Esophagus squamous epithelium (tissue), 5 donors: ENCODE data around the gene LNPK. TPM values are rescaled to one million over a fixed set of nuclear protein-coding genes. Genes with fewer than 3 reads are reported as not detected.
"Not testable (repeated sequence)": the region's sequence is repeated elsewhere in the genome, so short reads cannot be mapped to it uniquely, and the experiment has no call there.

Source experiments
- DNase-seq: peaks from one replicate; lab custom pipeline; 2025; lab: John Stamatoyannopoulos, UW
- H3K27ac ChIP-seq, 4 donors: fragments of 200-600 bp; sonication (generic); one replicate each; pipeline ENCODE4 v1.5.1; 2016 to 2019; ENCODE audit warnings: mild to moderate bottlenecking in 1 of 4
- H3K27me3 ChIP-seq, 4 donors: fragments of 200-600 bp; sonication (generic); 1 replicate in 3 of 4; 2 replicates in 1 of 4; pipeline versions ENCODE4 v1.5.1 to v1.6.0; 2017 to 2021; ENCODE audit warnings: antibody characterized with exemption in 1 of 4
- H3K36me3 ChIP-seq, 3 donors: fragments of 200-600 bp; sonication (generic); one replicate each; pipeline ENCODE4 v1.5.1; 2016 to 2019
- H3K4me1 ChIP-seq, 3 donors: fragments of 200-600 bp; sonication (generic); one replicate each; pipeline ENCODE4 v1.5.1; 2017 to 2019
- H3K4me3 ChIP-seq, 4 donors: fragments of 200-600 bp; sonication (generic); 1 replicate in 3 of 4; 2 replicates in 1 of 4; pipeline ENCODE4 v1.5.1; 2016 to 2019; ENCODE audit warnings: mild to moderate bottlenecking in 2 of 4, moderate library complexity in 1 of 4
- H3K9me3 ChIP-seq, 3 donors: fragments of 200-600 bp; sonication (generic); one replicate each; pipeline ENCODE4 v1.5.1; 2016 to 2019
- CTCF ChIP-seq, 6 experiments: fragments of 450-650 bp in 4 of 6; fragments of 200-600 bp in 2 of 6; sonication (generic) in 2 of 6; IDR thresholded peaks; one replicate each; pipeline ENCODE4 v1.5.1; 2016 to 2019; ENCODE audit warnings: antibody characterized with exemption in 6 of 6, mild to moderate bottlenecking in 4 of 6, moderate library complexity in 4 of 6
- POLR2A ChIP-seq, 4 donors: fragments of 450-650 bp; IDR thresholded peaks; one replicate each; pipeline ENCODE4 v1.6.1; 2017; ENCODE audit warnings: antibody characterized with exemption in 4 of 4, mild to moderate bottlenecking in 4 of 4, moderate library complexity in 3 of 4
- WGBS, 2 donors: methylation state at CpG; one replicate each; pipeline ENCODE4 v1.1.5; 2018; 5-methylcytosine and 5-hydroxymethylcytosine counted together
- intact Hi-C: fragments of 100-400 bp; cut with DNase I; formaldehyde crosslinking; loops from one replicate; pipeline ENCODE4 v1.15.0; 2022
- total RNA-seq, 4 donors: library from RNA; depleted of rRNA; stranded (reverse); fragments of >200 nt; gene quantifications; one replicate each; pipeline ENCODE4 v1.1.0, GENCODE V29; 2016
- donor health status: DM: yes; HTN: yes; CAD: no.

The LNPK gene
- total RNA-seq, 4 donors from 2014 or later, result 16.3 to 23.5 (median 19.6) TPM

- intact Hi-C loops, result no loop called here
- H3K27me3 ChIP-seq, result no peaks in the 10 kb centered on the region
- no peaks in the 10 kb centered on the region for H3K4me1 ChIP-seq
- TF ChIP-seq POLR2A (IDR thresholded peaks at IDR 0.05), result no peak
- TF ChIP-seq CTCF (IDR thresholded peaks at IDR 0.05), result no peak
- no peak overlapping the region for H3K4me3 ChIP-seq
- peaks cover 0 to 84% (median 0%) of the 10 kb centered on the region in 3 donors for H3K36me3 ChIP-seq
- H3K9me3 ChIP-seq, result no peaks in the 10 kb centered on the region
- no peak for DNase-seq
- 98% methylated on average over 2 of the region's 2 CpGs for WGBS, 2 donors
- no peak overlapping the region for H3K27ac ChIP-seq
These were observed 25.5 kb downstream of the LNPK start for GRCh38 chr2:175976391-175977157.

- Histone ChIP-seq H3K27ac (no peak overlapping the region), H3K4me3 (no peak overlapping the region), H3K27me3 (no peaks in the 10 kb centered on the region), H3K9me3 (no peaks in the 10 kb centered on the region), H3K4me1 (no peaks in the 10 kb centered on the region), H3K36me3 (peaks cover 0 to 54% (median 0%) of the 10 kb centered on the region in 3 donors)
- TF ChIP-seq CTCF (IDR thresholded peaks at IDR 0.05) (no peak), POLR2A (IDR thresholded peaks at IDR 0.05) (no peak)
- intact Hi-C loops, result no loop called here
- 87 to 100% methylated on average over 1 of the region's 1 CpG for WGBS, 2 donors
- no peak for DNase-seq
These were observed 28.7 kb downstream of the LNPK start for GRCh38 chr2:175973373-175973772.

DNA sequence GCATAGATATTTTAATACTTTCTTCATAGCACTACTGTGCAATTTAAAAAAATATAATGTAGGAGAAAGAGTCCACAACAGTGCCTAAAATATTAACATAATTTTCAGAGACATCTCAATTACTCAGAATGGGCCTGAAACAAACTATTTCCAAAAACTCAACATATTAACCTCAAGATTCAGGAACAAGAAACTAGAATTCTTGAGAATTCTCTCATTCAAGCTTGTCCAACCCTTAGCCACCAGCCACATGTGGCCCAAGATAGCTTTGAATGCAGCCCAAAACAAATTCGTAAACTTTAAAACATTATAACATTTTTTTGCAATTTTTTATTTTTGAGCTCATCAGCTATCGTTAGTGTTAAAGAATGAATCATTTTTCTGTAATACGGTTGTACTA, 35.2 kb downstream of the LNPK start:
- Histone ChIP-seq H3K27me3 (no peaks in the 10 kb centered on the region), H3K27ac (no peak overlapping the region), H3K9me3 (no peaks in the 10 kb centered on the region), H3K36me3 (peaks cover 0 to 24% (median 0%) of the 10 kb centered on the region in 3 donors), H3K4me1 (no peaks in the 10 kb centered on the region), H3K4me3 (no peak overlapping the region)
- TF ChIP-seq CTCF (IDR thresholded peaks at IDR 0.05) (no peak), POLR2A (IDR thresholded peaks at IDR 0.05) (no peak)
- DNase-seq, result no peak
- 93 to 94% methylated on average over 3 of the region's 3 CpGs for WGBS, 2 donors
- intact Hi-C loops, result no loop called here

DNA sequence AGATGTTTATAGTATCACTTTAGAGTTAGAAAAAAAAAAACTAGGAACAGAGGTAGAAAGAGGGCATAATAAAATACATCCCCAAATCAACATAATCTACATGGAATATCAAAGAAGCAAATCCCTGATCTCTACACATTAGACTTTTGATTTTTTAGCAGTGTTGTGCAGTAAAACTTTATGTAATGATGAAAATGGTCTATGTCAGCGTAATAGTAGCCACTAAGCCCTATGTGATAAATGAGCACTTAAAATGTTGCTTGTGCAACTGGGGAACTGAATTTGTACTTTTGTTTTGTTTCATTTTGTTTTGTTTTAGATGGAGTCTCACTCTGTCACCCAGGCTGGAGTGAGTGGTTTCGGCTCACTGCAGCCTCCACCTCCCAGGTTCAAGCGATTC, 36.3 kb downstream of the LNPK start:
- Histone ChIP-seq H3K27ac (no peak overlapping the region), H3K9me3 (no peaks in the 10 kb centered on the region), H3K4me3 (no peak overlapping the region), H3K4me1 (no peaks in the 10 kb centered on the region), H3K27me3 (no peaks in the 10 kb centered on the region), H3K36me3 (peaks cover 0 to 33% (median 0%) of the 10 kb centered on the region in 3 donors)
- intact Hi-C loops, result no loop called here
- WGBS, 2 donors, result 97 to 99% methylated on average over 3 of the region's 3 CpGs
- DNase-seq, result no peak
- TF ChIP-seq CTCF (IDR thresholded peaks at IDR 0.05) (no peak), POLR2A (IDR thresholded peaks at IDR 0.05) (no peak)

- no peak overlapping the region for H3K4me3 ChIP-seq
- H3K9me3 ChIP-seq, result no peaks in the 10 kb centered on the region
- 94% methylated on average over 4 of the region's 4 CpGs for WGBS, 2 donors
- no peak for DNase-seq
- intact Hi-C loops, result no loop called here
- TF ChIP-seq CTCF (IDR thresholded peaks at IDR 0.05) (peak in 1 of 6 experiments; percentile 17), POLR2A (IDR thresholded peaks at IDR 0.05) (no peak)
- H3K27ac ChIP-seq, result no peak overlapping the region
- no peaks in the 10 kb centered on the region for H3K27me3 ChIP-seq
- H3K36me3 ChIP-seq, result peaks cover 0 to 35% (median 0%) of the 10 kb centered on the region in 3 donors
- no peaks in the 10 kb centered on the region for H3K4me1 ChIP-seq
These were observed 37.9 kb downstream of the LNPK start for GRCh38 chr2:175964195-175964594.

GRCh38 chr2:175963171-175963570, 38.9 kb downstream of the LNPK start:
- H3K36me3 ChIP-seq, result peaks cover 0 to 46% (median under 1%) of the 10 kb centered on the region in 3 donors
- H3K4me1 ChIP-seq, intact Hi-C loops, H3K27me3 ChIP-seq, H3K4me3 ChIP-seq, DNase-seq, H3K27ac ChIP-seq, H3K9me3 ChIP-seq: not testable (repeated sequence)
- 88 to 100% methylated on average over 1 to 2 of the region's 2 CpGs for WGBS, 2 donors
